Right atrium auricular region (tissue), 2 donors: ENCODE data around the gene ZNF516. TPM values are rescaled to one million over a fixed set of nuclear protein-coding genes. Genes with fewer than 3 reads are reported as not detected.

Source experiments
- DNase-seq: peaks from one replicate; pipeline ENCODE4 v3.0.0-alpha.2; 2019; ENCODE audit warnings: low spot score
- H3K27ac ChIP-seq, 2 donors: fragments of 200-600 bp; sonication (generic); 1 replicate in 1 of 2; 2 replicates in 1 of 2; pipeline ENCODE4 v1.5.1; 2016 to 2019
- H3K27me3 ChIP-seq, 2 donors: fragments of 200-600 bp; sonication (generic); one replicate each; pipeline versions ENCODE4 v1.5.1 to v1.6.0; 2017 to 2019
- H3K36me3 ChIP-seq: fragments of 200-600 bp; sonication (generic); one replicate; pipeline ENCODE4 v1.5.1; 2016
- H3K4me1 ChIP-seq, 2 donors: fragments of 200-600 bp; sonication (generic); one replicate each; pipeline versions ENCODE4 v1.5.1 to v1.6.0; 2017 to 2019
- H3K4me3 ChIP-seq, 2 donors: fragments of 200-600 bp; sonication (generic); 1 replicate in 1 of 2; 2 replicates in 1 of 2; pipeline ENCODE4 v1.5.1; 2017 to 2019; ENCODE audit warnings: mild to moderate bottlenecking in 1 of 2, moderate library complexity in 1 of 2
- H3K9me3 ChIP-seq, 2 donors: fragments of 200-600 bp; sonication (generic); one replicate each; pipeline ENCODE4 v1.5.1; 2019
- CTCF ChIP-seq, 2 donors: fragments of 200-600 bp; sonication (generic); IDR thresholded peaks; one replicate each; pipeline ENCODE4 v1.5.1; 2019; ENCODE audit warnings: antibody characterized with exemption in 2 of 2
- total RNA-seq, 2 donors: library from RNA; depleted of rRNA; stranded (reverse); fragments of >200 nt; gene quantifications; one replicate each; pipeline ENCODE4 v1.1.0, GENCODE V29; 2016

The ZNF516 gene
- total RNA-seq, 2 donors from 2014 or later: 11.0 to 14.0 TPM

GRCh38 chr18:76431437-76432273 is 63.4 kb downstream of the ZNF516 start:
- peaks cover 0 to 22% of the 10 kb centered on the region in 2 donors for H3K4me1 ChIP-seq
- no peak overlapping the region for H3K27ac ChIP-seq
- H3K36me3 ChIP-seq: no peaks in the 10 kb centered on the region
- H3K27me3 ChIP-seq: no peaks in the 10 kb centered on the region
- no peak for TF ChIP-seq CTCF (IDR thresholded peaks at IDR 0.05)
- no peak overlapping the region for H3K4me3 ChIP-seq
- no peak for DNase-seq
- no peaks in the 10 kb centered on the region for H3K9me3 ChIP-seq

- peaks cover 0 to 19% of the 10 kb centered on the region in 2 donors for H3K4me1 ChIP-seq
- no peak overlapping the region for H3K27ac ChIP-seq
- H3K36me3 ChIP-seq: no peaks in the 10 kb centered on the region
- no peak for DNase-seq
- H3K27me3 ChIP-seq: no peaks in the 10 kb centered on the region
- H3K9me3 ChIP-seq: no peaks in the 10 kb centered on the region
- TF ChIP-seq CTCF (IDR thresholded peaks at IDR 0.05): no peak
- no peak overlapping the region for H3K4me3 ChIP-seq
These were observed 64.4 kb downstream of the ZNF516 start for GRCh38 chr18:76430636-76431035.

GRCh38 chr18:76429262-76430126 is 65.5 kb downstream of the ZNF516 start:
- TF ChIP-seq CTCF (IDR thresholded peaks at IDR 0.05): no peak
- H3K36me3 ChIP-seq: no peaks in the 10 kb centered on the region
- H3K27me3 ChIP-seq: no peaks in the 10 kb centered on the region
- H3K4me3 ChIP-seq: no peak overlapping the region
- H3K27ac ChIP-seq: no peak overlapping the region
- H3K9me3 ChIP-seq: no peaks in the 10 kb centered on the region
- DNase-seq: no peak
- peaks cover 0 to 19% of the 10 kb centered on the region in 2 donors for H3K4me1 ChIP-seq

GRCh38 chr18:76428396-76429261 is 66.4 kb downstream of the ZNF516 start:
- Histone ChIP-seq H3K27me3 (no peaks in the 10 kb centered on the region), H3K36me3 (no peaks in the 10 kb centered on the region), H3K9me3 (no peaks in the 10 kb centered on the region), H3K4me3 (no peak overlapping the region), H3K27ac (no peak overlapping the region), H3K4me1 (peaks cover 0 to 19% of the 10 kb centered on the region in 2 donors)
- DNase-seq: no peak
- TF ChIP-seq CTCF (IDR thresholded peaks at IDR 0.05): no peak

- no peak overlapping the region for H3K4me3 ChIP-seq
- H3K27ac ChIP-seq: no peak overlapping the region
- peaks cover 0 to 19% of the 10 kb centered on the region in 2 donors for H3K4me1 ChIP-seq
- no peaks in the 10 kb centered on the region for H3K36me3 ChIP-seq
- peak; percentile 60 for DNase-seq
- H3K27me3 ChIP-seq: no peaks in the 10 kb centered on the region
- H3K9me3 ChIP-seq: no peaks in the 10 kb centered on the region
- TF ChIP-seq CTCF (IDR thresholded peaks at IDR 0.05): peak; percentile 29 to 76
These were observed 68.2 kb downstream of the ZNF516 start for GRCh38 chr18:76426737-76427305.
